Measurements from ENCODE around the gene PDLIM1.

The PDLIM1 gene

DNA sequence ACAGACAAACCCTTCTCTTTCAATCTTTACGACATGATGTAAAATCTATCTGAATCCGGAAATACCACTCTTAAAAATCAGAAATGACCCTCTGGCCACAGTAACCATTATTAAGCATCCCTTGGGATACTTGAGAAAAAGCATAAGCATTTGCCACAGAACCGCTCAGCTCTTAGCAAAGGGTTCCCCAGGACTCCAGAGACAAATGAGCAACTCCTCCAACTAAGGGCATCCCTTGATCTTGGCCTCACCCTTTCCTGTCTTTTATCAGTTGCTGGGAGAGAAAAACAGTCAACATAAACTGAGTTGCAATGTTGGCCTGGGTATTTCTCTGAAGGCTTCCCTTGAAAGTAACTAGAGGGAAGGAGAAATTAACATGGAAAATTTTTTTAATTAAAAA, 3.5 kb downstream of the PDLIM1 start:
- DNase-seq: no peak

- no peak for DNase-seq
Observed at GRCh38 chr10:95286707-95287106, 4.1 kb downstream of the PDLIM1 start.

DNA sequence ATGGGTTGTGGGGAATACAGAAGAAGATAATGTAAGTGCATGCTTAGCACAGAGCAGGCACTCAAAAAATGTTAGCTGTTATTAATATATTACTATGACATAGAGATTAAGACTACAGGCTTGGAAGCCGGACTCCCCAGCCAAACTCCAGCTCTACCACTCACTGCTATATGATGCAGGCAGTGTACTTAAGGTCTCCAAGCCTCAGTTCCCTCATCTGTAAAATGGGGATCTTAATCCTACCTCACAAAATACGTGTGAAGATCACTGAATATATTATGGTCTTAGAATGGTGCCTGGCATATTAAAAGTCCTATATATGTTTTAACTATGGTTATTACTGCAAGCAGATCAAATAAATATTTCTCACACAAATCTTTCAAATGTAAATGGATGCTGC, 5.2 kb downstream of the PDLIM1 start:
- no peak for DNase-seq

- DNase-seq: no peak
Observed at GRCh38 chr10:95284807-95285206, 6.0 kb downstream of the PDLIM1 start.

DNA sequence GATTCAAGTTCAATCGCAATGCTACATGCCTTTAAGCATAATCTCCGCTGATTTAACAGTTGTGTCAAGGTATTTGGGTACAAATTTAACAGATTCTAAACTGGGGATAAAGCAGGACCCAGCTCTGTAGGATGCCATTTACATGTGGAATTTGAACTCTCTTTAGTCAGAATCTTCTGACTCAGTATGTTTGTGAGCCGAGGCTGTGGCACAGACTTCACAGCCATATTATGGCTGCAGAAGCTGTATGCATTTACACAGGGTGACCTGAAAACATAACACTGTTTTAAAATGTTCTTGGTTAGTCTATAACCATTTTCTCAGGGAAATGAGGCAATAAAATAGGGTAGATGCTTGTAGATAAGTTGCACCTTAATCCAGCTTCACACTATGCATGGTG, 8.7 kb downstream of the PDLIM1 start:
- no peak for DNase-seq

DNA sequence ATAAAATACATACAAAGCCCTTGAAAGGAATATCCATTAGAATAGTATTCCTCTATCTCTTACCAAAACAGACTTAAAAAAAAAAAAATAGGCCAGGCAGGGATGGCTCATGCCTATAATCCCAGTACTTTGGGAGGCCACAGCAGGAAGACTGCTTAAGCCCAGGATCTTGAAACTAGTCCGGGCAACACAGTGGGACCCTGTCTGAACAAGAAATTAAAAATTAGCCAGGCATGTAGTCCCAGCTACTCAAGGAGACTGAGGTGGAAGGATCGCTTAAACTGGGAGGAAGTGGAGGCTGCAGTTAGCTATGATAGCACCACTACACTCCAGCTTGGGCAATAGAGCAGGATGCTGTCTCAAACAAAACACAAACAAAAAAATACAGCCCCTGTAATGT, 9.6 kb downstream of the PDLIM1 start:
- DNase-seq: no peak

DNA sequence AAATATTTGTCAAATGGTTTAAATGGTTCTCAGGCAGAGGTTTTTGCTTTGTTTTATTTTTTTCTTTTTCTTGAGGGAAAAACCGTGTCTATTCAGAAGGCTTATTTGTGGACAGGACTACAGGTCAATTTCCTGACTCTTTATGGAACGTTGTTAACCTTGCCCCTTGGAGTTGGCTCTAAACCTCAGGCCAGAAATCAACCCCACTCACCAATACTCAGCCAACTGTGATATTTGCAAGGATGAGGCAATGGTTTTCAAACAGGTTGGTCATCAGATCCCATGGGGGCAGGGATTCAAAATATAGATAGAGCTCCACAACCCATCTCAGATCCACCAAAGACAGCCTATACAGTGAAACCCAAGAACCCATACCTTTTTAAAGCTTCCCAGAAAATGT, 10.2 kb downstream of the PDLIM1 start:
- DNase-seq: no peak

- DNase-seq: no peak
Observed at GRCh38 chr10:95279042-95279820, 11.6 kb downstream of the PDLIM1 start.

- DNase-seq: no peak
Observed at GRCh38 chr10:95278061-95278988, 12.5 kb downstream of the PDLIM1 start.

DNA sequence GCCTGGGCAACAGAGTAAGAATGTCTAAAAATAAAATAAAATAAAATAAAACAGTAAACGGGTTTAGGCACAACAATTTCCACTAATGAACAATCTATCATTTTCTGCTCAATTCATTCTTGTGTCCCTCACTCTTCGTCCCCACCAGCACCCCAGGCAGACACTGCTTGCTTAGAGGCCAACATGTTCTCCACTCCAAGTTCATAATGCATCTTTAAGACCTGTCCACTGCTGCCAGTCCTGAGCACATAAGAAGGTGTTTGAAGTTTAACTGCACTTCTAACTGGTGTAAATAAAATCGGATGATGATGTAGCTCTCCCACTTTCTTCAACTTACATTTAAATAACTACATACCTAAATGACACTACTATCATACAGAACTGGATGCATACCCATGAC, 13.2 kb downstream of the PDLIM1 start:
- no peak for DNase-seq

DNA sequence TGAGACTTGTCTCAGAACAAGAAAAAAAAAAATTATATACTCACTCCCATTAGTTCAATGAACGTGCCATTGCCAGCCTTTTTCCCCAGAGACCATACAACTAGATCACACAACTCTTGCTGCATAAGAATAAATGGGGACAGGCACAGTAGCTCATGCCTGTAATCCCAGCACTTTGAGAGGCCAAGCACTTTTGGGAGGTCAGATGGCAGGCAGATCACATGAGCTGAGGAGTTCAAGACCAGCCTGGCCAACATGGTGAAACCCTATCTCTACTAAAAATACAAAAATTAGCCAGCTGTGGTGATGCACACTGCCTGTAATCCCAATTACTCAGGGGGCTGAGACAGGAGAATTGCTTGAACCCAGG, 13.6 kb downstream of the PDLIM1 start:
- DNase-seq: no peak

DNA sequence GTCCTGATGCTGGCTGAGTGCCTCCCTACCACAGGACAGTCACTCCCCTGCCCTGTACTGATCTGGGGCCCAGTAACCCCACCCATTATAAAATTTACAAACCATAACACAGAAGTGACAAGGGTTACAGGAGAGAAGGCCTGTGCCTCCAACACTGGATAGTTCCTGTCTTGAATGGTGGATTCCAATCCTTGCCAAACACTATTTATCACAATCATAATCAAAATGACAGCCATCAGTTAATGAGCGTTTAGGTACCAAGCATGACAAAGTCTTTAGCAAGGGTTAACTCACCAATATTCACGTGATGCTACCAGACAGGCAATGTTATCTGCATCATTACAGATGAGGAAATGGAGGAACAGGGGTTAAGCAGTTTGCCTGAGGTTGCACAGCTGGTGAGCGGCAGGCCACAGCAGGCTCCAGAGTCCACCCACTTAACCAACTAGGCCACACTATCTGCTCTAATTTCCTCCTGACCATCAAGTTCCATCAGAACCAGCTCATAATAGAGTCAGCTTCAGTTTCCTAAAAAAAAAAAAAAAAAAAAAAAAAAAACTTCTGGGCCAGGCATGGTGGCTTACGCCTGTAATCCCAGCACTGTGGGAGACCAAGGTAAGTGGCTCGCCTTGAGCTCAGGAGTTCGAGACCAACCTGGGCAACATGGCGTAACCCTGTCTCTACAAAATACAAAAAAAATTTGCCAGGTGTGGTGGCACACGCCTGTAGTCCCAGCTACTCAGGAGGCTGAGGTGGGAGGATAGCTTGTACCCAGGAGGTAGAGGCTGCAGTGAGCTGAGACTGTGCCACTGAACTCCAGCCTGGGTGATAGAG, 14.2 kb downstream of the PDLIM1 start:
- DNase-seq: no peak

DNA sequence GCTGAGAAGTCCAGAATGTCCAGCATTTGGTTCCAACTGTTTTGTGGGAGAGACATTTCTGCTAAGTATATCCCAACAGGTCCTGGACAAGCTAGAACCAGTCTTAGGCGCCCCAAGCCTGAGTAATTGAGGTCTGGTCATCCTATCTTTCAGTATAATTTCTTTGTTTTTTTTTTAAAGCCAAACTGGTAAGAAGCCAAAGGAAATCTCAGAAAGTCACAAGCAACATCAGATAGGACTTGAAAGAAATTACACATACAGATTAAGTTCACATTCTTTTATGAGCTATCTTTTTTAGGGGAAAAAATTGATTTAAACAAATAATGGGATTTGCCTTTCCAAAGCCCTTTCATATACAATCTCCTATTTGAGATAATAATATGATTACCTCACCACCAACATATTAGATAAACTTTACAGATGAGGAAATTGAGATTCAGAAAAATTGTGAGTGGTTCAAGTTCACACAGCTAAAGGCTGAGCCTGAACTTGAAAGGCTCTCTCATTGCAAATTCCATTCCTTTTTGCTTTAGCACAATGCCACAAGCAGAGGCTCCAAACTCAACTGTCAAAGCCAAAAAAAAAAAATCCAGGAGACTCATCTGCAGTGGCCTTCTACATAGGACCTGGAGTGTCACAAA, 15.0 kb downstream of the PDLIM1 start:
- DNase-seq: no peak

GRCh38 chr10:95273393-95274312, 17.1 kb downstream of the PDLIM1 start:
- no peak for DNase-seq

- no peak for DNase-seq
Observed at GRCh38 chr10:95268438-95268837, 22.4 kb downstream of the PDLIM1 start.

- DNase-seq: no peak
Observed at GRCh38 chr10:95267251-95267650, 23.6 kb downstream of the PDLIM1 start.

DNA sequence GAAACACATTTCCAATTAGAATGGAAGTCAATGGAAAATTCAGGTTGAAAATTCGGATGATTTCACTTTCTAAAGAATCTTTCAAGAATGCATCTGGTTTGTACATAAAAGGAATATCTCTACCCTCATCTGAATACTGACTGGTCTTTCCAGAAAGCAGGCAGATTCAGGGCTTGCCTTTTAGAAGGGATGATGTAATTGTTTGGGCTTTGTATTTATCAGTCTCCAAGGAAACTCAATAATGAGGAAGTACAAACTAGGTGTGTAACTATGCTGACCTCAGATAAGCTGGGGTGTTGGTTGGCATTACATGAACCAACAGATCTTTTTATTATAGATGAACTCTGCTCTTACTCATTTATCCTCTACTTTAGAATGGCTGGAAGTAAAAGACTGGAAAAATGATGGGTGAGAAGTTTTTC, 24.1 kb downstream of the PDLIM1 start:
- DNase-seq: peak; percentile 52

GRCh38 chr10:95265572-95265971, 25.2 kb downstream of the PDLIM1 start:
- DNase-seq: no peak

DNA sequence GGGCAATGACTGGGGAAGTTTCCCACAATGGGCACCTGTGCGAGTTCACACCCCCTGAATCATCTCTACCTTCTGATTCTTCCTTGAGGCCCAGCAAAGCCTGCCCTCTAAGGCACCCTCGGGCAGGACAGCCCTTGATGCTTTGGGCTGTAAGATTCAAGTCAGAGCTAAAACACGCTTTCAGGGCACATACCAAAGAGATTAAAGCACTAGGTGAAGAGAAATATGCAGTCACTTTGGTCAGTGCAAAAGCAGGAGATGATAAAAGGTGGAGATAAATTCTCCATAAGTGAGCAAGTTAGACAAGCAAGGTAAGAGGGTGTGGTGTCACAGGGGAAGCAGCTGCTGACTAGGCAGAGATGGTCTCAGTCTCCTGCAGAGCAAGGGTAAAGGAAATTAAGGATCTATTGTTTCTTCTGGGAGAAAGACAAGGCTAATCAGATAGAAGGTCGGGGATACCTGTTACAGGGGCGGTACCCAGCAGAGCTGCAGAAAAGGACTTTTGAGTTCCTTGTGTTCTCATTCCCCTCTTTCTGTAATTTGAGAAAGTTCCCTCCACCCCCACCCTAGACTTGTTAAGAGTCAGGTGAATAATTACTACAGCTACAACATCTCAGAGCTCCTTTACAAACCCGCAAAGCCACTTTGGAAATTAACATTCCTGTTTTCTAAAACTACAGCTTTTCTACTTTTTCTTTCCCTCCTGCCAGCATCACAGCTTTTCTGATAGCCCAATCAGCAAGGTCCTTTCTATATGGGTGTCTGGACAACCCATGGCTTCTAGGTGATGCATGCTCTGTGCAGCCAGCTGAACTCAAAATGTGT, 26.4 kb downstream of the PDLIM1 start:
- no peak for DNase-seq

DNA sequence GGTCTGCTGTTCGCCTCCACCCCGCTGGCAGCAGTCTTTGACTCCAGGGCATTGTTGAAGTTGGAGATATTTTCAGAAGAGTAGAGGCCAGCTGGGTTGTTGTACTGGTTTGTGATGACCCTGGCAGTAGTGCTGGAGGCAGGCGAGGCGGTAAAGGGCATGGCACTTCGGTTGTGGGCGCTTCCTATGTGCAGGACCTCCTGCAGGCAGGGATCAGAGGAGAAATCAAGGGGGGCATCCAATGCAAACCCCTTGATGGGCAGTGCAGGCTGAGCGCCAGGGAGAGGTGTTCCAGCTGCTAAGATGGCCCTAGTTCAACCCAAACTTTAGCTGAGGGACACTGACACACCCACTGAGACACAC, 27.0 kb downstream of the PDLIM1 start:
- no peak for DNase-seq
